ENCODE data around the gene HDGFL3. TPM values are rescaled to one million over a fixed set of nuclear protein-coding genes. Genes with fewer than 3 reads are reported as not detected.

Gene HDGFL3
- total and polyA plus RNA-seq, 10 of the 15 experiments (the other 5 are each of a cell fraction or from before 2014, with no cell fraction given): 5.6 to 40.6 (median 15.8) TPM

- TF ChIP-seq CTCF (IDR thresholded peaks at IDR 0.05 in 2 of 3, conservative IDR thresholded peaks at IDR 0.05 in 1 of 3; ENCODE audit: control insufficient read depth in 2 of 3, extremely low read depth in 1 of 3, insufficient read depth in 1 of 3, low read depth in 3 of 3, low read length in 3 of 3) (no peak), SUZ12 (IDR thresholded peaks at IDR 0.05; ENCODE audit: unreplicated experiment) (no peak), EZH2 (IDR thresholded peaks at IDR 0.05; ENCODE audit: borderline replicate concordance, control insufficient read depth, low read depth, low read length) (no peak), MEF2B (IDR thresholded peaks at IDR 0.05; ENCODE audit: partially characterized antibody, poor library complexity, severe bottlenecking) (no peak), CEBPZ (IDR thresholded peaks at IDR 0.05; ENCODE audit: low read depth, low read length) (no peak), STAT3 (IDR thresholded peaks at IDR 0.05; ENCODE audit: low read depth, low read length) (no peak), BRCA1 (IDR thresholded peaks at IDR 0.05; ENCODE audit: low read depth, low read length) (no peak), SREBF2 (IDR thresholded peaks at IDR 0.05; ENCODE audit: low read length) (no peak)
- ChIA-PET POLR2A (no interaction called here), CTCF (no interaction called here), SMC1A (ENCODE audit: uncharacterized antibody, unreplicated experiment) (no interaction called here), RAD21 (ENCODE audit: unreplicated experiment) (no interaction called here)
- FAIRE-seq (no peak), DNase-seq (ENCODE audit: low read depth, low spot score) (no peak), ATAC-seq (no peak)
- no peaks in the 10 kb centered on the region for H3K9me3 ChIP-seq (replicated peaks; ENCODE audit: control insufficient read depth, insufficient read depth, low read length)
- no peak overlapping the region for H3K27ac ChIP-seq (ENCODE audit: control insufficient read depth, insufficient read depth)
- no peak overlapping the region for H2AFZ ChIP-seq (ENCODE audit: control insufficient read depth, low read depth, low read length)
- H4K20me1 ChIP-seq (ENCODE audit: control insufficient read depth, insufficient read depth): no peaks in the 10 kb centered on the region
- H3K4me2 ChIP-seq (ENCODE audit: control insufficient read depth, insufficient read depth): no peak overlapping the region
- intact Hi-C loops (cut with micrococcal nuclease; ENCODE audit: unreplicated experiment): no loop called here
- H3K36me3 ChIP-seq (ENCODE audit: control insufficient read depth in 2 of 2, insufficient read depth in 2 of 2, low read length in 1 of 2): peaks cover 0 to 1% of the 10 kb centered on the region in 2 experiments; a peak in 2 of 4 replicates
- WGBS (ENCODE audit: insufficient coverage, insufficient replicate concordance, low lambda C conversion rate, missing lambda C conversion rate): 93% methylated on average over 3 of the region's 3 CpGs
- H3K4me3 ChIP-seq: no peak overlapping the region
- in situ Hi-C loops (cut with MboI): loop anchor here (5.0 kb wide), 1 partner anchor 51 kb away; no protein-coding TSS in a partner anchor
- no peaks in the 10 kb centered on the region; the same call in 1 of the 2 replicates for H3K79me2 ChIP-seq (ENCODE audit: control insufficient read depth, insufficient read depth, low read length)
- no TSS peak for BruUV-seq (replicated peaks)
- no peak overlapping the region for H3K9ac ChIP-seq (ENCODE audit: control insufficient read depth, insufficient read depth, low read length)
- H3K27me3 ChIP-seq (replicated peaks in 1 of 2; ENCODE audit: control insufficient read depth in 2 of 2, insufficient read depth in 2 of 2, low read length in 1 of 2): no peaks in the 10 kb centered on the region
- peaks cover 26% of the 10 kb centered on the region for H3K4me1 ChIP-seq (ENCODE audit: control insufficient read depth, insufficient read depth, low read length)
Measured at GRCh38 chr15:83111149-83111548, 96.5 kb downstream of the HDGFL3 start.
